HEK293 (cell line): Measurements from ENCODE around the gene DSCAML1.

ENCODE experiments used
- CTCF ChIP-seq: fragments of 450-650 bp; formaldehyde crosslinking; IDR thresholded peaks from 2 replicates; pipeline ENCODE4 v1.5.1; 2016; ENCODE audit warnings: missing biosample characterization, missing genetic modification characterization
- REST ChIP-seq: fragments of 450-650 bp; formaldehyde crosslinking; IDR thresholded peaks from 2 replicates; pipeline ENCODE4 v1.5.1; 2016; ENCODE audit warnings: missing biosample characterization, missing genetic modification characterization
- YY1 ChIP-seq: fragments of 450-650 bp; formaldehyde crosslinking; IDR thresholded peaks from 2 replicates; pipeline ENCODE4 v1.5.1; 2018; ENCODE audit warnings: missing biosample characterization, missing genetic modification characterization
- ZBTB11 ChIP-seq: fragments of 450-650 bp; formaldehyde crosslinking; conservative IDR thresholded peaks from 2 replicates; pipeline ENCODE4 v1.5.1; 2016; ENCODE audit warnings: low read depth, missing biosample characterization, missing genetic modification characterization
- ZNF449 ChIP-seq: fragments of 450-650 bp; formaldehyde crosslinking; IDR thresholded peaks from 2 replicates; pipeline ENCODE4 v1.5.1; 2017; ENCODE audit warnings: missing biosample characterization, mild to moderate bottlenecking, missing genetic modification characterization, moderate library complexity
- ZNF549 ChIP-seq: fragments of 450-650 bp; IDR thresholded peaks from 2 replicates; pipeline ENCODE4 v1.5.1; 2018; ENCODE audit warnings: missing biosample characterization, missing genetic modification characterization, mild to moderate bottlenecking, inconsistent platforms, moderate library complexity
- TF ChIP-seq, protein P1 (sequence below): fragments of 450-650 bp; formaldehyde crosslinking; IDR thresholded peaks from 2 replicates; pipeline ENCODE4 v1.5.1; 2016; ENCODE audit warnings: missing biosample characterization, missing genetic modification characterization

GRCh38 chr11:117633186-117633754 lies 163.7 kb downstream of the DSCAML1 start:
- TF ChIP-seq CTCF (tag by site-specific recombination) (no peak), ZBTB11 (no peak), YY1 (tag by site-specific recombination) (no peak), ZNF449 (no peak), ZNF549 (tag by site-specific recombination) (no peak), REST (tag by site-specific recombination) (no peak)
- TF ChIP-seq, protein P1, sequence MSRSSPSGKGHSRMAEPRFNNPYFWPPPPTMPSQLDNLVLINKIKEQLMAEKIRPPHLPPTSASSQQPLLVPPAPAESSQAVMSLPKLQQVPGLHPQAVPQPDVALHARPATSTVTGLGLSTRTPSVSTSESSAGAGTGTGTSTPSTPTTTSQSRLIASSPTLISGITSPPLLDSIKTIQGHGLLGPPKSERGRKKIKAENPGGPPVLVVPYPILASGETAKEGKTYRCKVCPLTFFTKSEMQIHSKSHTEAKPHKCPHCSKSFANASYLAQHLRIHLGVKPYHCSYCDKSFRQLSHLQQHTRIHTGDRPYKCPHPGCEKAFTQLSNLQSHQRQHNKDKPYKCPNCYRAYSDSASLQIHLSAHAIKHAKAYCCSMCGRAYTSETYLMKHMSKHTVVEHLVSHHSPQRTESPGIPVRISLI (tag by site-specific recombination) = no peak
